Measurements from ENCODE around the gene AKAP12.

Gene AKAP12, protein sequence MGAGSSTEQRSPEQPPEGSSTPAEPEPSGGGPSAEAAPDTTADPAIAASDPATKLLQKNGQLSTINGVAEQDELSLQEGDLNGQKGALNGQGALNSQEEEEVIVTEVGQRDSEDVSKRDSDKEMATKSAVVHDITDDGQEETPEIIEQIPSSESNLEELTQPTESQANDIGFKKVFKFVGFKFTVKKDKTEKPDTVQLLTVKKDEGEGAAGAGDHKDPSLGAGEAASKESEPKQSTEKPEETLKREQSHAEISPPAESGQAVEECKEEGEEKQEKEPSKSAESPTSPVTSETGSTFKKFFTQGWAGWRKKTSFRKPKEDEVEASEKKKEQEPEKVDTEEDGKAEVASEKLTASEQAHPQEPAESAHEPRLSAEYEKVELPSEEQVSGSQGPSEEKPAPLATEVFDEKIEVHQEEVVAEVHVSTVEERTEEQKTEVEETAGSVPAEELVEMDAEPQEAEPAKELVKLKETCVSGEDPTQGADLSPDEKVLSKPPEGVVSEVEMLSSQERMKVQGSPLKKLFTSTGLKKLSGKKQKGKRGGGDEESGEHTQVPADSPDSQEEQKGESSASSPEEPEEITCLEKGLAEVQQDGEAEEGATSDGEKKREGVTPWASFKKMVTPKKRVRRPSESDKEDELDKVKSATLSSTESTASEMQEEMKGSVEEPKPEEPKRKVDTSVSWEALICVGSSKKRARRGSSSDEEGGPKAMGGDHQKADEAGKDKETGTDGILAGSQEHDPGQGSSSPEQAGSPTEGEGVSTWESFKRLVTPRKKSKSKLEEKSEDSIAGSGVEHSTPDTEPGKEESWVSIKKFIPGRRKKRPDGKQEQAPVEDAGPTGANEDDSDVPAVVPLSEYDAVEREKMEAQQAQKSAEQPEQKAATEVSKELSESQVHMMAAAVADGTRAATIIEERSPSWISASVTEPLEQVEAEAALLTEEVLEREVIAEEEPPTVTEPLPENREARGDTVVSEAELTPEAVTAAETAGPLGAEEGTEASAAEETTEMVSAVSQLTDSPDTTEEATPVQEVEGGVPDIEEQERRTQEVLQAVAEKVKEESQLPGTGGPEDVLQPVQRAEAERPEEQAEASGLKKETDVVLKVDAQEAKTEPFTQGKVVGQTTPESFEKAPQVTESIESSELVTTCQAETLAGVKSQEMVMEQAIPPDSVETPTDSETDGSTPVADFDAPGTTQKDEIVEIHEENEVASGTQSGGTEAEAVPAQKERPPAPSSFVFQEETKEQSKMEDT (N-terminal part only)

DNA sequence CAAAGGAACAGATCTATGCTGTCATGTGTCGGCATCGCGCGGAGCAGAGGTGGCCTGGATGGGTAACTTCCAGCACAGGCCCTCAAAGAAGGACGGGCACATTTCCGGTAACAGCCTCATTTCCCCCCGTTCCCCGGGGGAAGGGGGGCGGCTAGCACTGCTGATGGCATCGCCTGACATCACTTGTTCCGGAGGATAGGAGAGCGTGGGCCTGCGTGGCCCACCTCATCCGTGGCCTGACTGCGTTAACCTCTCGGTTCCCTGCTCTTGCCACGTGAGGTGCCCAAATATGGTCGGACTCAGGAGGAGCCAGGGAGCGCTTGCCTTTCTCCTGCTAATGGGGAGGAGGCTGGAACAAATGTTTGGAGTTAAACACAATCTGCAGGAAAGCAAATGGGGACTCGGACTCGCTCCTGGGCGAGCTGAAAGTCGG, at the start of gene AKAP12:
AKAP12 (plus strand) TSS at position 365 of the 433 bp plus-strand sequence. CDS start 596 bp downstream, outside the sequence.
- no peak for DNase-seq (ENCODE audit: extremely low read depth in 1 of 2, low read depth in 1 of 2)

DNA sequence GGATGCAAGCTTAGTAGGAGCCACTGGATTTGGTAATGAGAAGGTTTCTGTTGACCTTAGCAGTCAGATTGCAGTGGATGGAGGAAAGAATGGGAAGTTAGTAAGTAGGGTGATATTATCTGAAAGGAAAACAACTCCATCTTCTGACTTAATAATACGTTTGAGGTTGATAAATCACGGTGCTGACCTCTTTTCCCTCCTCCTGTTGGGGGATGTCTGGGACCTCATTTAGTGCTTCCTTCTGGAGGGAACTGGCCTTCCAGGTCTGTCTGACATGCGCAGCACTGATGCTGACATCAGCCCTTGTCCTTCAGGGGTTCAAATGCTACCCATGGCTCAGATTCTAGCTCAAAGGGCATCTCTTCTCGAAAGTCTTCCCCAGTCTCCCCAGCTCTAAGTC, 48.2 kb upstream of the AKAP12 start:
- DNase-seq (ENCODE audit: extremely low read depth in 1 of 2, low read depth in 1 of 2): no peak

DNA sequence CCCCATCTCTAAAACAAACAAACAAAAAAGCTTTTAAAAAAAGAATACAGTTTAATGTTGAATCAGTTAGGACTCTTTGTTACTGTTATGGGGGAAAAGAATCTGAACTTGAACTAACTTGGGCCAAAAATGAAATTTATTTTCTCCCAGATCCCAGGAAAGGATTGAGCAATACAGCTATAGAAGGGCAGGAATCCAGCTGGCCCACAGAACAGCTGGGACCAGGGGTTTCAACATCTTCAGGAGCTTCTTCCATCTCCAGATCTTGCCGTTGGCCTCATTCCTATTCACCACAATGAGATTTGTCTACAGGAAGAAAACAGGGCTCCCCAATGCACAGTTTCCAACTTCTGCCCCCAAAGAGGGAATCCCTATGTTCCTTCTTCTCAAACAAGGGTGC, 43.2 kb upstream of the AKAP12 start:
- no peak for DNase-seq (ENCODE audit: extremely low read depth in 1 of 2, low read depth in 1 of 2)

GRCh38 chr6:151197556-151197955, 42.2 kb upstream of the AKAP12 start:
- no peak for DNase-seq (ENCODE audit: extremely low read depth in 1 of 2, low read depth in 1 of 2)

DNA sequence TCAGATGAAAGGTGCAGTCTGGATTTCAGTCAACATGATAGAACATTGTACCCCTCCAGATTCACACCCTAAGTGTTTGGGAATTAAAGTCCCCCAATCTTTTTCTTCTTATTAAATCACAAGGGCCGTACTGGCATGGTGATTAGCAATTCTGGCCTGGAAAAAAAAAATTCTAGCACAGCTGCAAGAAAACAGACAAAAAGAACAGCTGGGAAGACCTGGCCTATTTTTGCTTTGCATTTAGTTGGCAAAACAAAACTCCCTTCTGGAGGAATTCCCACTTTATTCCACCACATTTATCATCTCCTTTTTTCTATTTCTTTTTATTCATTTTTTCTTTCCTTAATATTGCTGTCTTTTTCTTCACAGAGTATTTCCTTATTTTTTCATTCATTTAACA, 39.8 kb upstream of the AKAP12 start:
- no peak for DNase-seq (ENCODE audit: extremely low read depth in 1 of 2, low read depth in 1 of 2)

DNA sequence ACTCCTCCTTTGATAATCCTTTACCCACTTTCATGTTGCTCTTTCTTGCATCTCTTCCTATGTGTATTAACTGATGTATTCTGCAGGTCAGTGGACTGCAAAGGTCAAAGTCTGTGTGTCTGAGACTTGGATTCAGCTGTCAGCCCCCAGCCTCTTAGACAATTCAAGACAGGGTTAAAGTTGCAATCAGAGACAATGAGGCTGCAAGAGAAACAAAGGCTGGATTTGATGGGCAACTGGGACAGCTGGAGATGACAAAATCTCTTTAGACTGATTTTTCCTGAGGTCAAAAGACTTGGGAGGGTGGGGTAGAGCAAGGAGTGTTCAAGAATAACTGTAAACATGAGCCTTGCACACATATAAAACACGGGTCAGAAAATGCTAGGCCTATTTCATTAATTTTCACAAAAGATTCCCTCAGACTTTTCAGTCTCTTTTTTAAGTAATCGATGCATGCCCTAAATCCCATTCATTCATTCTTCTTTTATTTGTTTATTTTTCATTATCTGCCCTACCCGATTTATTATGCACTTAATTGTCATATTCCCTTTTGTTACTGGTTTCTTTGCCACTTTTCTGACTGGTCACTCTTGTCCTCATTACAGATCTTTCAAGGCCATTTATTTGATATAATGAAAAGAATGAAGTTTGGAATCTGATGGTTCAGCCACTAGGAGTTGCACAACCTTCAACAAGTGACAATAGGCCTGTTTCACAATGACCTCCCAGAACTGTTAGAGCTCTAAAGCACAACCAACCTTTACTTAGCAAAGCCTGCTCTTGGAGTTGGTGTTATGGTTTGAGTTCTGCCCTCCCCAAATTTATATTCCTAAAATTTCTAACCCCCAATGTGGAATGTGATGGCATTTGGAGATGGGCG, 33.8 kb upstream of the AKAP12 start:
- DNase-seq (ENCODE audit: extremely low read depth in 1 of 2, low read depth in 1 of 2): no peak

- DNase-seq (ENCODE audit: extremely low read depth in 1 of 2, low read depth in 1 of 2): no peak
Observed at GRCh38 chr6:151207674-151208073, 32.1 kb upstream of the AKAP12 start.

DNA sequence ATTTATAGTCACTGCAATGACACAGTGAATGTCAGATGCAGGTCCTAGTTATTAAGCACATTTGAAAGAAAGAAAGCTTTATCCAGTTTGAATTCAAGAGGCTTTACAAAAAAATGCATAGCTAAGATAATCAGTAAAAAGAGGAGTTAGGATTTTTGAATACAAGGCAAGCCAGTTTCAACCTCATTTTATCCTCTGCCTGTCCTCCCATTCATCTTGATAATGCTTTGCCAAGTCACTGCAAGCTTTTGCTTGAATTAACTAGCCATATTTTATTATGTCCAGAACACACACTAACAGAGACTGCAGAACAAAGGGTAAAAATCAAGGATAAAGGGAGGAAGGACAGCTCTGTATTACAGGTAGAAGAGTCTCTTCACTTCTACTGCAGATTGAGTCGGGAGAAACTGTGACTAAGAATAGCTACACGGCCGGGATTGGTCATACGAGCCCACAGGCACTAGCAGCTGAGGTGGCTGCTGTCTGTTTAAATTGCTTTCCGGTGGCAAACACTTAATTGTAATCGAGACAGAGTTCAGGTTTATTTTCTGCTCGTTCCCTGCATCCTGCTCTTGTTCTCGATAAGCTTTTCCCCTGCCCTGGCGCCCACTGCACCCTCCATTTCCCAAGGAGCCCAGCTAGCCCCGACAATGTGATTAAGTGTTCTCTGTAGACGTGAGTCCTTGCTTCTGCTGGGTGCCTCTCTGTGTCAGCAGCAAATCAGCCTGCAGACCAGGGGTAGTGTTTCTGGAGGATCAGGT, 30.5 kb upstream of the AKAP12 start:
- DNase-seq (ENCODE audit: extremely low read depth in 1 of 2, low read depth in 1 of 2): no peak

GRCh38 chr6:151211075-151211474, 28.7 kb upstream of the AKAP12 start:
- DNase-seq (ENCODE audit: extremely low read depth in 1 of 2, low read depth in 1 of 2): no peak

DNA sequence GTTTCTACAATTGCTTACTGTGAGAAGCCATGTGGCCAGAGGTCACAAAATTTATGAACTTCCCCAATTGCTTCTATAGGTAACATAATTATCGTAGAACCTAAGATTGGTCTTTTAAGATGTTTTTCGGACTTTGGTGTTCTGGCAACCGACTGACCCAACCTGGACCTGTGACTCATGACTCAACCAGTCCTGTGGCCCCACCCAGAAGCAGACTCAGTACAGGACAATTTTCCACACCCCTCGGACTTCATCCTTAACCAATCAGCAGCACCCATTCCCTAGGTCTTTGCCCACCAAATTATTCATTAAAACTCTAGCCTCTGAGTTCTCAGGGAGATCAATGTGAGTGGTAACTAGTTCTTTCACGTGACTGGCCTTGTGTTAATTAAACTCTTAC, 26.4 kb upstream of the AKAP12 start:
- DNase-seq (ENCODE audit: extremely low read depth in 1 of 2, low read depth in 1 of 2): no peak

DNA sequence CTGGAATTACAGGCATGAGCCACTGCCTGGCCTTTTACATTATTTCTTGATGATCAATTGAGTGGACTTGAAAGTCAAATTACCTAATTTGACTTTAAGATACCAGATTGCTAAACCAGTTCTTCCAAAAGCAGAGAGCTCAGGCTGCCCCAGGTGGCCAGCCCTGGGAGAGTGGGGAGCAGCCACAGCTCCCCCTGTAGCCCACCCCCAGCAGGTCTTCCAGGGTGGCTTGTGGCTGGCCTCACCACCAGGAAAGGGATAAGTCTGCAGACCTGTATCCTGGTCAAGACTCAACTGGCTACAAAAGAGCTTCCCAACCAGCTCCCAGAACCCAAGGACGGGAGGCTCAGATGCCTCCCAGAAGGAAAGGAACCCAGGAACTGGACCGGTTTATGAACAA, 23.8 kb upstream of the AKAP12 start:
- DNase-seq (ENCODE audit: extremely low read depth in 1 of 2, low read depth in 1 of 2): no peak

DNA sequence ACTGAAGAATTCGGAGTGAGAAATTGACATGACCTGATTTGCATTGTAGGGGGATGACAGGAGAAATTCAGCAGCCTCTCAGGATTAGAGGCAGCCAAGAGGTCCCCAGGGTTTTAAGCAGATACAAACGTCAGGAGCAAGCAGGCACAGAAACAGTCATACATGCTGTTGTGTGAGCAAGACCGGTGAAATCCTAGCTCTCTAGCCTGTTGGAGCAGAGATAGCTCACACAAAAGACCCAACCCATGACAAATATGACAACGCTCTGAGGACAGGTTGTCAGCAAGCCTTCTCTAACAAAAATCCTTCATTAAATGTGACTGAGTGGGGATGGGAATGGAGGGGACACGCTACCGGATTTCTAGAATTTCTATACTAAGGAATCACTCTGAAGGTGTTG, 23.0 kb upstream of the AKAP12 start:
- DNase-seq (ENCODE audit: extremely low read depth in 1 of 2, low read depth in 1 of 2): no peak

GRCh38 chr6:151219192-151219591, 20.6 kb upstream of the AKAP12 start:
- no peak for DNase-seq (ENCODE audit: extremely low read depth in 1 of 2, low read depth in 1 of 2)

DNA sequence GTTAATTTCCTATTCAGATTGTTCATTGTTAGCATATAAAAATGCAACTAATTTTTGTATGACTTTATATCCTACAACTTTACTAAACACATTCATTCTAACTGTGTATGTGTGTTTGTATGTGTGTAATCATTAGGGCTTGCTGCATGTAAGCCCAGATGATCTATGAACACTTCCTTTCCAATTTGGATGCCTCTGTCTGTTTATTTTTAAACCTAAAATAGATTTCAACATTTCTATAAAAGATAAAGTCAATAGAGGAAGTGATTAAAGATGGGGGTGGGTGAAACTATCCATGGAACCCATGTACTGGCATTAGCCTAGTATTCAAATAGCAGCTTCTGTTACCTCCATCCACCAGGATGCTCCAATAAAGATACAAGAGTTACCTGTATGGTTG, 15.7 kb upstream of the AKAP12 start:
- no peak for DNase-seq (ENCODE audit: extremely low read depth in 1 of 2, low read depth in 1 of 2)

DNA sequence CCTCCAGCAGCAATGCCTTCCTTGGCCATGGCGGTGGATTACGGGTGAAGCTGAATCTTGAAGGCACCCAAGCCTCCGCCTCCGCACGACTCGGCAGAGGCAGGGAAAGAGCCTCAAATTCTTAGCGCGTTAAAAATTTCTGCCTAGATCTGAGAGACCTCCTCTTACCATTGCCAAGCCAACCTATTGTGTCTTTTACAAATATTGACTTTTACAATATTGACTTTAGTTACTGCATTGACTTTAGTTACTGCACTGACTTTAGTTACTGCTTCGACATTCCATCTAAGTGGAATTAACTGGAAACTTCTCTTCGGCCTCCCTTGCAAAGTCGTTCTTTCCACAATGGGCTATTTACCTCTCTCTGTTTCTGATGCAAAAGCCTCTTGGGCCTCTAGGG, 13.8 kb upstream of the AKAP12 start:
- no peak for DNase-seq (ENCODE audit: extremely low read depth in 1 of 2, low read depth in 1 of 2)

DNA sequence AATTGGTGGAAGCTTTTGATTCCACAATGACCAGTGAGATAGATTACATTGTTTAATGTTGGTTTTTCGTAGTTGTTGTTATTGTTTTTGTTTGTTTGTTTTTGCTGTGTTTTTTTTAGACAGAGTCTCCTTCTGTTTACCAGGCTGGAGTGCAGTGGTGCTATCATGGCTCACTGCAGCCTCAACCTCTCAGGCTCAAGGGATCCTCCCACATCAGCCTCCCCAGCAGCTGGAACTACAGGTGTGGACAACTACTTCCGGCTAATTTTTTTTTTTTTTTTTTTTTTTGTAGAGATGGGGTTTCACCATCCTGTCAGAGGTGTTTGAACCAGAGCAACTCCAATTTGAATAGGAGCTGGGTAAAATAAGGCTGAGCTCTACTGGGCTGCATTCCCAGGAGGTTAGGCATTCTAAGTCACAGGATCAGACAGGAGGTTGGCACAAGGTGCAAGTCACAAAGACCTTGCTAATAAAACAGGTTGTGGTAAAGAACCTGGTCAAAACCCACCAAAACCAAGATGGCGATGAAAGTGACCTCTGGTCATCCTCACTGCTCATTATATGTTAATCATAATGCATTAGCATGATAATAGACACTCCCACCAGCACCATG, 10.9 kb upstream of the AKAP12 start:
- no peak for DNase-seq (ENCODE audit: extremely low read depth in 1 of 2, low read depth in 1 of 2)

DNA sequence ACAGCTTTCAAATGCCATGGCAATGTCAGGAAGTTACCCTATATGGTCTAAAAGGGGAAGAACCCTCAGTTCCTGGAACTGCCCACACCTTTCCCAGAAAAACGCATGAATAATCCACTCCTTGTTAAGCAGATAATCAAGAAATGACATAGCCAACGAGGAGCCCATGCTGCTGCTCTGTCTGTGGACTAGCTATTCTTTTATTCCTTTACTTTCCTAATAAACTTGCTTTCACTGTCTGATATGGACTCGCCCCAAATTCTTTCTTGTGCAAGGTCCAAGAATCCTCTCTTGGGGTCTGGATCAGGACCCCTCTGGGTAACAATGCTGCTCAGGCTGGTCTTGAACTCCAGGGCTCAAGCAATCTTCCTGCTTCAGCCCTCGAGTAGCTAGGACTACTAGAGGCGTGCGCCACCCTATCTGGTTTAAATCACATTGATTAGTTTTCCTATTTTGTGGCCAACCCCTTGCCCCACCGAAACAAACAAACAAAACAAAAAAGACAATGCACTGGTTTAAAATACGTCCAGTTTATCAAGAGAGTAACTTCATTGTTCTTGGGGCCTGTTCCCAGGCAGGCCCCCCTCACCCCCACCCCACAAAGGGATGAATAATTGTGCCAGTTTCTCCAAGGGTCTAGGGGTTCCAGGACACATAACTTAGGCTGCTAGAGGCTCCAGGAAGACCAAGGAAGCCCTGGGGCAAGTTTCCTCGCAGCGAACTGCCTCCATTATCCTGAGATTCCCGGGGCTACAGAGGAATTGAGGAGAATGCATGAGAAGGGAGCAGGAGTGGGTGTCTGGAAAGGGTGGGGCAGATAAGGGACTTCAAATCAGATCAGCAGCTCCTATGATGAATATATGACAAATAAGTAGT, 10.1 kb upstream of the AKAP12 start:
- DNase-seq (ENCODE audit: extremely low read depth in 1 of 2, low read depth in 1 of 2): peak; percentile 33 to 68

DNA sequence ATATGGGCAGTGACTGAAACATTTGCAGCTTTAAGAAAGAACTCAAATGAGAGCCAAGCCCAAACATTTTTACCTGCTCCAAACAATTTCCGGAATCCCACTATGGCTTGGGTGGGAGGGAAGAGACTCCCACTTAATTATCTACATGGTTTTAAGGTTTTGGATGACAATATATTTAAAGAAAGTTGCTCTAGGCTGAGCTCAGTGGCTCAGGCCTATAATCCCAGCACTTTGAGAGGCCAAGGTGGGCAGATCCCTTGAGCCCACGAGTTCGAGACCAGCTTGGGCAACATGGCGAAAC, 9.5 kb upstream of the AKAP12 start:
- DNase-seq (ENCODE audit: extremely low read depth in 1 of 2, low read depth in 1 of 2): no peak
